Measurements from ENCODE around the gene DDAH1.
"Not testable (repeated sequence)": the region's sequence is repeated elsewhere in the genome, so short reads cannot be mapped to it uniquely, and the experiment has no call there.

The DDAH1 gene

GRCh38 chr1:85484716-85485115 is 19.8 kb upstream of the DDAH1 start:
- Mint-ChIP-seq H3K27ac (no peak overlapping the region), H3K4me3 (no peak overlapping the region), H3K36me3 (no peaks in the 10 kb centered on the region), H3K9me3 (no peaks in the 10 kb centered on the region), H3K27me3 (peaks cover 4 to 13% of the 10 kb centered on the region in 2 donors), H3K4me1 (no peaks in the 10 kb centered on the region)
- DNase-seq (no peak), ATAC-seq (replicated peaks) (no peak)

GRCh38 chr1:85484264-85484663 is 19.3 kb upstream of the DDAH1 start:
- Mint-ChIP-seq H3K4me1 (no peaks in the 10 kb centered on the region), H3K36me3 (no peaks in the 10 kb centered on the region), H3K27me3 (peaks cover 4 to 12% of the 10 kb centered on the region in 2 donors), H3K27ac (no peak overlapping the region), H3K4me3 (no peak overlapping the region), H3K9me3 (no peaks in the 10 kb centered on the region)
- DNase-seq (no peak), ATAC-seq (replicated peaks) (no peak)

- peaks cover 7 to 16% of the 10 kb centered on the region in 2 donors for H3K27me3 Mint-ChIP-seq
- no peak overlapping the region for H3K4me3 Mint-ChIP-seq
- ATAC-seq (replicated peaks): no peak
- H3K36me3 Mint-ChIP-seq: no peaks in the 10 kb centered on the region
- no peak for DNase-seq
- no peak overlapping the region for H3K27ac Mint-ChIP-seq
- H3K9me3 Mint-ChIP-seq: no peaks in the 10 kb centered on the region
- peaks cover 0 to 2% of the 10 kb centered on the region in 2 donors for H3K4me1 Mint-ChIP-seq
Observed at GRCh38 chr1:85481688-85482087, 16.7 kb upstream of the DDAH1 start.

GRCh38 chr1:85480566-85480965 is 15.6 kb upstream of the DDAH1 start:
- H3K4me1 Mint-ChIP-seq: peaks cover 0 to 2% of the 10 kb centered on the region in 2 donors
- H3K27me3 Mint-ChIP-seq: peaks cover 8 to 20% of the 10 kb centered on the region in 2 donors
- no peaks in the 10 kb centered on the region for H3K36me3 Mint-ChIP-seq
- no peak for DNase-seq
- no peak for ATAC-seq (replicated peaks)
- H3K9me3 Mint-ChIP-seq: no peaks in the 10 kb centered on the region
- H3K4me3 Mint-ChIP-seq: no peak overlapping the region
- H3K27ac Mint-ChIP-seq: no peak overlapping the region

GRCh38 chr1:85479491-85479890 is 14.5 kb upstream of the DDAH1 start:
- Mint-ChIP-seq H3K27ac (no peak overlapping the region), H3K9me3 (no peaks in the 10 kb centered on the region), H3K4me1 (peaks cover 0 to 2% of the 10 kb centered on the region in 2 donors), H3K4me3 (no peak overlapping the region), H3K27me3 (peaks cover 8 to 21% of the 10 kb centered on the region in 2 donors), H3K36me3 (no peaks in the 10 kb centered on the region)
- ATAC-seq (replicated peaks) (no peak), DNase-seq (no peak)

GRCh38 chr1:85478366-85478765 is 13.4 kb upstream of the DDAH1 start:
- peaks cover 0 to 2% of the 10 kb centered on the region in 2 donors for H3K36me3 Mint-ChIP-seq
- ATAC-seq (replicated peaks) (no peak), DNase-seq (no peak)
- no peak overlapping the region for H3K27ac Mint-ChIP-seq
- no peak overlapping the region for H3K4me3 Mint-ChIP-seq
- H3K9me3 Mint-ChIP-seq: peaks cover 2 to 5% of the 10 kb centered on the region in 2 donors
- H3K4me1 Mint-ChIP-seq: peaks cover 0 to 2% of the 10 kb centered on the region in 2 donors
- peaks cover 12 to 25% of the 10 kb centered on the region in 2 donors for H3K27me3 Mint-ChIP-seq

- ATAC-seq (replicated peaks) (no peak), DNase-seq (no peak)
- peaks cover 3 to 5% of the 10 kb centered on the region in 2 donors for H3K9me3 Mint-ChIP-seq
- H3K27ac Mint-ChIP-seq: no peak overlapping the region
- peaks cover 0 to 2% of the 10 kb centered on the region in 2 donors for H3K4me1 Mint-ChIP-seq
- no peak overlapping the region for H3K4me3 Mint-ChIP-seq
- peaks cover 0 to 2% of the 10 kb centered on the region in 2 donors for H3K36me3 Mint-ChIP-seq
- peaks cover 12 to 30% of the 10 kb centered on the region in 2 donors for H3K27me3 Mint-ChIP-seq
Observed at GRCh38 chr1:85475055-85475454, 10.1 kb upstream of the DDAH1 start.

- H3K36me3 Mint-ChIP-seq: peaks cover 0 to 6% of the 10 kb centered on the region in 2 donors
- no peak for ATAC-seq (replicated peaks)
- peaks cover 3 to 5% of the 10 kb centered on the region in 2 donors for H3K9me3 Mint-ChIP-seq
- peaks cover 0 to 2% of the 10 kb centered on the region in 2 donors for H3K4me1 Mint-ChIP-seq
- no peak overlapping the region for H3K4me3 Mint-ChIP-seq
- H3K27me3 Mint-ChIP-seq: peaks cover 19 to 38% of the 10 kb centered on the region in 2 donors
- no peak overlapping the region for H3K27ac Mint-ChIP-seq
- DNase-seq: no peak
Observed at GRCh38 chr1:85473390-85473789, 8.4 kb upstream of the DDAH1 start.

- Mint-ChIP-seq H3K4me3 (no peak overlapping the region), H3K36me3 (peaks cover 0 to 6% of the 10 kb centered on the region in 2 donors), H3K27me3 (peaks cover 18 to 41% of the 10 kb centered on the region in 2 donors), H3K27ac (no peak overlapping the region), H3K4me1 (no peaks in the 10 kb centered on the region), H3K9me3 (peaks cover 5% of the 10 kb centered on the region in 2 donors)
- no peak for DNase-seq
- ATAC-seq (replicated peaks): no peak
Observed at GRCh38 chr1:85471558-85471957, 6.6 kb upstream of the DDAH1 start.

GRCh38 chr1:85470130-85470529 is 5.2 kb upstream of the DDAH1 start:
- H3K4me1 Mint-ChIP-seq; DNase-seq; H3K9me3 Mint-ChIP-seq; H3K27ac Mint-ChIP-seq; ATAC-seq (replicated peaks); H3K4me3 Mint-ChIP-seq; H3K36me3 Mint-ChIP-seq: not testable (repeated sequence)
- H3K27me3 Mint-ChIP-seq: peaks cover 14 to 41% of the 10 kb centered on the region in 2 donors

- H3K27me3 Mint-ChIP-seq: peaks cover 26 to 48% of the 10 kb centered on the region in 2 donors
- no peak overlapping the region for H3K27ac Mint-ChIP-seq
- ATAC-seq (replicated peaks): no peak
- H3K4me1 Mint-ChIP-seq: peaks cover 4 to 5% of the 10 kb centered on the region in 2 donors
- H3K36me3 Mint-ChIP-seq: peaks cover 0 to 5% of the 10 kb centered on the region in 2 donors
- no peak for DNase-seq
- H3K9me3 Mint-ChIP-seq: peaks cover 0 to 3% of the 10 kb centered on the region in 2 donors
- H3K4me3 Mint-ChIP-seq: no peak overlapping the region
Observed at GRCh38 chr1:85467929-85468540, 3.1 kb upstream of the DDAH1 start.

- H3K9me3 Mint-ChIP-seq: peaks cover 0 to 3% of the 10 kb centered on the region in 2 donors
- ATAC-seq (replicated peaks) (no peak), DNase-seq (no peak)
- no peak overlapping the region for H3K27ac Mint-ChIP-seq
- H3K27me3 Mint-ChIP-seq: peaks cover 36 to 57% of the 10 kb centered on the region in 2 donors
- H3K4me3 Mint-ChIP-seq: no peak overlapping the region
- peaks cover 0 to 5% of the 10 kb centered on the region in 2 donors for H3K36me3 Mint-ChIP-seq
- H3K4me1 Mint-ChIP-seq: peaks cover 4 to 5% of the 10 kb centered on the region in 2 donors
Observed at GRCh38 chr1:85467036-85467435, 2.1 kb upstream of the DDAH1 start.

GRCh38 chr1:85465786-85466134 is 801 bp upstream of the DDAH1 start:
- H3K36me3 Mint-ChIP-seq: peaks cover 0 to 5% of the 10 kb centered on the region in 2 donors
- H3K27me3 Mint-ChIP-seq: peaks cover 43 to 65% of the 10 kb centered on the region in 2 donors
- peak overlapping the region; percentile 16 to 27 for H3K4me3 Mint-ChIP-seq
- ATAC-seq (replicated peaks) (no peak), DNase-seq (no peak)
- H3K9me3 Mint-ChIP-seq: peaks cover 0 to 3% of the 10 kb centered on the region in 2 donors
- H3K27ac Mint-ChIP-seq: no peak overlapping the region
- peaks cover 4 to 5% of the 10 kb centered on the region in 2 donors for H3K4me1 Mint-ChIP-seq

GRCh38 chr1:85464497-85465098 is 361 bp downstream of the DDAH1 start:
- Mint-ChIP-seq H3K27ac (no peak overlapping the region), H3K9me3 (peaks cover 0 to 2% of the 10 kb centered on the region in 2 donors), H3K4me1 (peaks cover 4 to 5% of the 10 kb centered on the region in 2 donors), H3K4me3 (peak overlapping the region; percentile 74 to 75), H3K36me3 (peaks cover 0 to 5% of the 10 kb centered on the region in 2 donors), H3K27me3 (peaks cover 43 to 65% of the 10 kb centered on the region in 2 donors)
- ATAC-seq (replicated peaks): peak; percentile 75 to 78
- peak; percentile 26 for DNase-seq
